Mesodermal cell (in vitro differentiated cells): Measurements from ENCODE around the gene RAET1L.
"Not testable (repeated sequence)": the region's sequence is repeated elsewhere in the genome, so short reads cannot be mapped to it uniquely, and the experiment has no call there.

Source experiments
- H3K27ac ChIP-seq: 2 replicates; pipeline ENCODE4 v1.7.0; 2013; ENCODE audit warnings: mild to moderate bottlenecking, low read depth, low read length, moderate library complexity; ENCODE audit not compliant: severe bottlenecking
- H3K36me3 ChIP-seq: 2 replicates; pipeline ENCODE4 v1.7.1; 2013; ENCODE audit warnings: mild to moderate bottlenecking, low read length, moderate library complexity; ENCODE audit not compliant: control insufficient read depth, insufficient read depth
- H3K4me1 ChIP-seq: one replicate; pipeline ENCODE4 v1.7.1; 2013; ENCODE audit warnings: mild to moderate bottlenecking, low read length; ENCODE audit not compliant: insufficient read depth, control insufficient read depth, poor library complexity, severe bottlenecking
- H3K4me3 ChIP-seq: 2 replicates; pipeline ENCODE4 v1.7.0; 2013; ENCODE audit warnings: low read length, control low read depth, mild to moderate bottlenecking; ENCODE audit not compliant: insufficient read depth, poor library complexity, severe bottlenecking; ENCODE audit errors: extremely low read depth
- H3K9me3 ChIP-seq: 2 replicates; pipeline ENCODE4 v1.7.1; 2013; ENCODE audit warnings: mild to moderate bottlenecking, low read length, moderate library complexity; ENCODE audit not compliant: control insufficient read depth
- WGBS, 2 experiments: methylation state at CpG; one replicate each; pipeline ENCODE4 v1.1.5; 2013; ENCODE audit warnings: missing lambda C conversion rate in 2 of 2; ENCODE audit not compliant: insufficient coverage in 2 of 2; 5-methylcytosine and 5-hydroxymethylcytosine counted together

The RAET1L gene

DNA sequence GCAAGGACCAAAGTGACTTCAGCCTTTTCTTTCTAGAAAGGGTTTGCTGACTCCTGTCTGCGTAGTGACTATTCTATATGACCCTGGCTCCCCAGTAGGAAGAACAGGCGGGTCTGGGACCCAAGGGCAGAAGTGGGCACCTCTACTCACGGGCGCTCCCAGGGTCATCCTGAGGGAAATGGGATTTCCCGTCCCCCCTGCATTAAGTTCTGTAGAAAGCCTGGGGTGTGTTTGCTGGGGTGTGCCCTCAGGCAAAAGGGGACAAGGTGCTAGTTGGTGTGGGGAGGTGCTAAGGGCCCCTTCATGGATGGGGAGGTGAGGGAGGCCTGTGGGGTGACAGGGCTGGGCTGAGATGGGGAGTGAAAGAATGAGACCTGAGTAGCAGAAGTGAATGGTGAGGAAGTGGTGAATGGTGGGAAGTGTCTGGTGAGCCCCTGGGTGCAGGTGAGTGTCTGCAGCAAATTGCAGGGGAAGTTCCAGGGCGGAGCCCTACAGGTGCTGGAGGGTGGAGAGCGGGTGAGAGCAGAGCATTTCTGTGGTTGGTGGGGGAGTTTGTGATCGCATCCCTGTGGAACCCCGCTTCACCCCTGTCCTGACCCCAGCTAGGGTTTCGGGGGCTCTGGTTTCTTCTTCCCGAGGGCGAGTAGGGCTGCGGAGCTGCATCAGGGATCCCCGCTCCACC, 21.1 kb downstream of the RAET1L start:
- Histone ChIP-seq H3K4me3 (peak overlapping the region; percentile 59), H3K4me1 (peaks cover 7% of the 10 kb centered on the region), H3K9me3 (no peaks in the 10 kb centered on the region), H3K27ac (no peak overlapping the region), H3K36me3 (no peaks in the 10 kb centered on the region)
- 14 to 44% methylated on average over 6 of the region's 14 CpGs for WGBS, 2 experiments

DNA sequence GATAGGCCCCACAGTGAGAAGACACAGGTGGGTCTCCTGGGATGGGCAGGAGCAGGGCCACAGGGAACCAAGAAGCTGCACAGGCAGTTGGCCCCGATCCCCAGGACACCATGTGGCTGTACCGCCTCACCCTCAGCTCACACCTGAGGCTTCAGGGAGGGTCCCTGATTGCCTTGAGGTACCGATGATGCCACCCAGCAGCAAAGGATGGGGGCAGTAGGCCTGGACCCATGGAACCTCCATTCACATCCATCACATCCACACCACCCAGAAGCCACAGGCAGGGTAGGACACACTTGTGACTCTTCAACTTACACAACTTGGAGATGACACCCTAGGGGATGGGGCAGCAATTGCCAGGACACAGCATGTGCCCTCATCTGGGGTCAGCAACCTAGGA, 21.7 kb downstream of the RAET1L start:
- H3K4me1 ChIP-seq, H3K36me3 ChIP-seq, H3K27ac ChIP-seq, H3K9me3 ChIP-seq, H3K4me3 ChIP-seq: not testable (repeated sequence)
- WGBS, 2 experiments, result 72 to 85% methylated on average over 3 of the region's 3 CpGs

GRCh38 chr6:150002710-150003109, 22.6 kb downstream of the RAET1L start:
- H3K27ac ChIP-seq, result no peak overlapping the region
- peaks cover 3% of the 10 kb centered on the region for H3K4me1 ChIP-seq
- H3K4me3 ChIP-seq, result no peak overlapping the region
- H3K9me3 ChIP-seq, result no peaks in the 10 kb centered on the region
- 83 to 100% methylated on average over 1 of the region's 2 CpGs for WGBS, 2 experiments
- no peaks in the 10 kb centered on the region for H3K36me3 ChIP-seq

DNA sequence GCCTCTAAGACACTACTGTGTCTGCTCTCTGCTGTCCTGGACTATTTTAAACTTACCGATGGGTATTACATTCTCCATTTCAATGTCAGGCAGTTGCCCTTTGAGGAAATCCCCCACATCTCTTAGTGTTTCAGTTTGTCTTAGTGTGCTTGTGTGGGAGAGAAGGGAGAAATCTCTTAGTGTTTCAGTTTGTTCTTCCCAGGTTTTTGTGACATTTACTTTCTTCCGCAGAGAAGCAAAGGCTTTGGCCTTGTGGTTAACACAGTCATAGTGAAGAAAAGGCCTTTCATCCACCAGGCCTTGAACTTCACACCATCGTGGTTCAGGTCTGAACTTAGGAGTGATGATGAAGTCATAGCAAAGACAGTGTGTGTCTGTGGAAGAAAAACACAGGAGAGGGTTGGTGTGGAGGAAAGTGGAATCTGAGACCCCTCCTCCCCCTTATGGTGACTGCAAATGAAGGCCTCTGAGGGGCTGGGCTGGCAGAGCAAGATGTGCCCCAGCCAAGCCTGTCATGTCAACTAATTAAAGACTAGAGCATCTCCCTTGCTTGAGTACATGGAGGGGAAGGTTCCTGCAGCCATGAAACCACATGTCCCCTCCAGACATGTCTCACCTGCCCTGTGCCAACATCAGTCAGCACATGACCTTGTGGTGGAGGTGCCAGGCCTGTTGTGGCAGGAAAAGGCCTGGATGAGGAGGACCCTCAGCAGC, 23.9 kb downstream of the RAET1L start:
- no peak overlapping the region for H3K4me3 ChIP-seq
- no peaks in the 10 kb centered on the region for H3K9me3 ChIP-seq
- peaks cover 3% of the 10 kb centered on the region for H3K4me1 ChIP-seq
- no peaks in the 10 kb centered on the region for H3K36me3 ChIP-seq
- 83 to 100% methylated on average over 1 to 3 of the region's 3 CpGs for WGBS, 2 experiments
- H3K27ac ChIP-seq, result no peak overlapping the region

GRCh38 chr6:149999636-150000035, 25.7 kb downstream of the RAET1L start:
- Histone ChIP-seq H3K36me3 (no peaks in the 10 kb centered on the region), H3K4me3 (no peak overlapping the region)
- 73 to 100% methylated on average over 1 to 2 of the region's 2 CpGs for WGBS, 2 experiments

GRCh38 chr6:149995971-149996370, 29.4 kb downstream of the RAET1L start:
- Histone ChIP-seq H3K27ac (no peak overlapping the region), H3K4me3 (no peak overlapping the region), H3K9me3 (no peaks in the 10 kb centered on the region), H3K36me3 (no peaks in the 10 kb centered on the region), H3K4me1 (peaks cover 3% of the 10 kb centered on the region)
- WGBS, 2 experiments, result 80 to 81% methylated on average over 2 to 7 of the region's 7 CpGs

More at GRCh38 chr6:149999636-150000035, 25.7 kb downstream of the RAET1L start:
- H3K4me1 ChIP-seq, result peaks cover 3% of the 10 kb centered on the region
- no peaks in the 10 kb centered on the region for H3K9me3 ChIP-seq
- H3K27ac ChIP-seq, result no peak overlapping the region

DNA sequence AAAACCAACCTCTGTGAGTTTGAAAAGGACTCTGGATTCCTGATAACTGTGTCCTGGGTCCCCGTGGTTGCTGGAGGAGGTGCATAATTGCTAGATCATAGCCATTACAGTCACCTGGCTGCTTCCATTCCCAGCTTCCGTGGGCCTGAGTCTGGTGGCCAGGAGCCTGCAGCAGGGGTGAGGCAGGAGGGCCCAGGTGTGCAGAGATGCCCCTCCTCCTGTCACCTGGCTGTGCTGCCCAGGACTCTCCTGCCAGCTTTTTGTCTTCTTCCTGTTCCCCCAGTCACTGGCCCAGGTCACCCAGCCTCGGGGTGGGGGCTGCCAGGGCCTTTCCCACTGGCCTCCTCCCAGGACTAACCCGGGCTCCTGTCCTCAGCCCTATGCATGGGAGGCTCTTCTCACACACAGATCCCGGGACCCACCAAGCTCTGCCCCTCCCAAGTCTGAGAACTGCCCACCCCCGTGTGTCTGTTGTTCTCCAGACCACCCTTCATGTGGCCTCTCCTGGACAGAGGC, 30.0 kb downstream of the RAET1L start:
- Histone ChIP-seq H3K4me3 (no peak overlapping the region), H3K4me1 (peaks cover 4% of the 10 kb centered on the region), H3K36me3 (no peaks in the 10 kb centered on the region), H3K27ac (no peak overlapping the region), H3K9me3 (no peaks in the 10 kb centered on the region)
- WGBS, 2 experiments, result 67 to 80% methylated on average over 5 to 6 of the region's 6 CpGs

GRCh38 chr6:149991838-149992237, 33.5 kb downstream of the RAET1L start:
- 67 to 74% methylated on average over 4 of the region's 4 CpGs for WGBS, 2 experiments
- H3K9me3 ChIP-seq, result no peaks in the 10 kb centered on the region

DNA sequence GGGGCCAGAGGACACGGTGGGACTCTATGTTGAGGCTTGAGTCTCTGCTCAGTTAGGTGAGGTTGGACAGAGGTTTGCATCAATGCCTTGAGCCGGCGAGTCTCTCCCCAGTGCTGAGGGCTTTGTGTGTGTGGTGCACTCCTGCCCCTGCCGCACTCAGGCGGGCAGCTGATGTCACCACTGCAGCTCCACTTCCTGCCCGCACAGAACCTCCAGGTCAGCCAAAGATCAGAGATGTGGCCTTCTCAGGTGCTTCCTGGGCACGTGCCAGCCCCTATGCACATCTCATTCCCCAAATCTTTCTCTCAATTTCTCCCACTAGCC, 33.9 kb downstream of the RAET1L start:
- H3K27ac ChIP-seq, H3K4me3 ChIP-seq, H3K4me1 ChIP-seq, H3K9me3 ChIP-seq, H3K36me3 ChIP-seq: not testable (repeated sequence)
- 0 to 10% methylated on average over 2 to 3 of the region's 7 CpGs for WGBS, 2 experiments

More at GRCh38 chr6:149991838-149992237, 33.5 kb downstream of the RAET1L start:
- H3K36me3 ChIP-seq, result no peaks in the 10 kb centered on the region
- H3K4me1 ChIP-seq, result peaks cover 4% of the 10 kb centered on the region
- H3K4me3 ChIP-seq, result no peak overlapping the region
- no peak overlapping the region for H3K27ac ChIP-seq

- no peaks in the 10 kb centered on the region for H3K9me3 ChIP-seq
- H3K27ac ChIP-seq, result no peak overlapping the region
- no peaks in the 10 kb centered on the region for H3K36me3 ChIP-seq
- 0 to 1% methylated on average over 18 to 34 of the region's 49 CpGs for WGBS, 2 experiments
- H3K4me1 ChIP-seq, result peaks cover 4% of the 10 kb centered on the region
- peak overlapping the region; percentile 19 for H3K4me3 ChIP-seq
Observed at GRCh38 chr6:149990661-149991471, 34.5 kb downstream of the RAET1L start.
